ENCODE measurements around the gene SPO11. TPM values are rescaled to one million over a fixed set of nuclear protein-coding genes. Genes with fewer than 3 reads are reported as not detected.

Gene SPO11
- total and polyA plus RNA-seq, 2 donors (not counting 1 experiment from before 2014, with no cell fraction given) = not detected

- intact Hi-C loops (cut with micrococcal nuclease) = no loop called here
- TF ChIP-seq, protein P1, sequence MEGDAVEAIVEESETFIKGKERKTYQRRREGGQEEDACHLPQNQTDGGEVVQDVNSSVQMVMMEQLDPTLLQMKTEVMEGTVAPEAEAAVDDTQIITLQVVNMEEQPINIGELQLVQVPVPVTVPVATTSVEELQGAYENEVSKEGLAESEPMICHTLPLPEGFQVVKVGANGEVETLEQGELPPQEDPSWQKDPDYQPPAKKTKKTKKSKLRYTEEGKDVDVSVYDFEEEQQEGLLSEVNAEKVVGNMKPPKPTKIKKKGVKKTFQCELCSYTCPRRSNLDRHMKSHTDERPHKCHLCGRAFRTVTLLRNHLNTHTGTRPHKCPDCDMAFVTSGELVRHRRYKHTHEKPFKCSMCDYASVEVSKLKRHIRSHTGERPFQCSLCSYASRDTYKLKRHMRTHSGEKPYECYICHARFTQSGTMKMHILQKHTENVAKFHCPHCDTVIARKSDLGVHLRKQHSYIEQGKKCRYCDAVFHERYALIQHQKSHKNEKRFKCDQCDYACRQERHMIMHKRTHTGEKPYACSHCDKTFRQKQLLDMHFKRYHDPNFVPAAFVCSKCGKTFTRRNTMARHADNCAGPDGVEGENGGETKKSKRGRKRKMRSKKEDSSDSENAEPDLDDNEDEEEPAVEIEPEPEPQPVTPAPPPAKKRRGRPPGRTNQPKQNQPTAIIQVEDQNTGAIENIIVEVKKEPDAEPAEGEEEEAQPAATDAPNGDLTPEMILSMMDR (IDR thresholded peaks at IDR 0.05) = no peak
- Histone ChIP-seq H3K4me3 (ENCODE audit: control extremely low read depth in 1 of 5, extremely low read depth in 1 of 5, insufficient read depth in 1 of 5, low read depth in 2 of 5, low read length in 4 of 5) (no peak overlapping the region), H3K27me3 (replicated peaks in 1 of 4; ENCODE audit: control extremely low read depth in 1 of 4, control insufficient read depth in 3 of 4, insufficient read depth in 4 of 4, low read length in 3 of 4) (peaks cover 0 to 10% (median 2%) of the 10 kb centered on the region in 4 experiments), H3K27ac (ENCODE audit: low read length in 2 of 2) (no peak overlapping the region), H4K20me1 (ENCODE audit: control insufficient read depth, insufficient read depth, low read length, poor library complexity, severe bottlenecking) (no peaks in the 10 kb centered on the region), H3K4me2 (replicated peaks; ENCODE audit: low read depth, low read length, poor library complexity, severe bottlenecking) (no peak overlapping the region), H3K9me3 (ENCODE audit: control extremely low read depth in 1 of 3, control insufficient read depth in 2 of 3, insufficient read depth in 1 of 3, low read length in 2 of 3) (no peaks in the 10 kb centered on the region), H2AFZ (ENCODE audit: insufficient read depth, low read depth, low read length, poor library complexity, severe bottlenecking) (no peak overlapping the region), H3K79me2 (ENCODE audit: control insufficient read depth, insufficient read depth, low read length) (no peaks in the 10 kb centered on the region), H3K36me3 (replicated peaks in 1 of 2; ENCODE audit: control extremely low read depth in 1 of 2, control insufficient read depth in 1 of 2, extremely low read depth in 1 of 2, insufficient read depth in 2 of 2, low read length in 1 of 2) (no peaks in the 10 kb centered on the region), H3K4me1 (ENCODE audit: control insufficient read depth in 2 of 2, insufficient read depth in 2 of 2, low read length in 2 of 2) (no peaks in the 10 kb centered on the region), H3K9ac (ENCODE audit: low read length) (no peak overlapping the region)
- DNase-seq (no peak), ATAC-seq (ENCODE audit: low read depth) (no peak)
- H3K9me3 Mint-ChIP-seq (ENCODE audit: insufficient read depth) = no peaks in the 10 kb centered on the region
- no peak overlapping the region for H3K27ac Mint-ChIP-seq
- H3K4me1 Mint-ChIP-seq = no peaks in the 10 kb centered on the region
- ChIA-PET POLR2A (no interaction called here), CTCF (no interaction called here)
- peaks cover 21% of the 10 kb centered on the region for H3K27me3 Mint-ChIP-seq
- WGBS (ENCODE audit: insufficient coverage) = 88% methylated on average over 3 of the region's 5 CpGs
- no peak overlapping the region for H3K4me3 Mint-ChIP-seq
Observed at GRCh38 chr20:57313951-57314350, 15.7 kb upstream of the SPO11 start.

GRCh38 chr20:57315083-57315975 is 14.3 kb upstream of the SPO11 start:
- peaks cover 29% of the 10 kb centered on the region for H3K27me3 Mint-ChIP-seq
- WGBS (ENCODE audit: insufficient coverage) = 87% methylated on average over 4 of the region's 8 CpGs
- no peak overlapping the region for H3K9ac ChIP-seq (ENCODE audit: low read length)
- no peaks in the 10 kb centered on the region for H3K4me1 Mint-ChIP-seq
- H2AFZ ChIP-seq (ENCODE audit: insufficient read depth, low read depth, low read length, poor library complexity, severe bottlenecking) = no peak overlapping the region
- H3K4me1 ChIP-seq (ENCODE audit: control insufficient read depth in 2 of 2, insufficient read depth in 2 of 2, low read length in 2 of 2) = no peaks in the 10 kb centered on the region
- peaks cover 0 to 8% (median 1%) of the 10 kb centered on the region in 4 experiments for H3K27me3 ChIP-seq (replicated peaks in 1 of 4; ENCODE audit: control extremely low read depth in 1 of 4, control insufficient read depth in 3 of 4, insufficient read depth in 4 of 4, low read length in 3 of 4)
- no peak overlapping the region for H3K4me2 ChIP-seq (replicated peaks; ENCODE audit: low read depth, low read length, poor library complexity, severe bottlenecking)
- no peaks in the 10 kb centered on the region for H3K9me3 Mint-ChIP-seq (ENCODE audit: insufficient read depth)
- H3K36me3 ChIP-seq (replicated peaks in 1 of 2; ENCODE audit: control extremely low read depth in 1 of 2, control insufficient read depth in 1 of 2, extremely low read depth in 1 of 2, insufficient read depth in 2 of 2, low read length in 1 of 2) = no peaks in the 10 kb centered on the region
- no peak overlapping the region for H3K4me3 ChIP-seq (ENCODE audit: control extremely low read depth in 1 of 5, extremely low read depth in 1 of 5, insufficient read depth in 1 of 5, low read depth in 2 of 5, low read length in 4 of 5)
- DNase-seq (no peak), ATAC-seq (ENCODE audit: low read depth) (no peak)
- no peak overlapping the region for H3K27ac ChIP-seq (ENCODE audit: low read length in 2 of 2)
- TF ChIP-seq, protein P1 (IDR thresholded peaks at IDR 0.05) = no peak
- no peak for TF ChIP-seq EZH2 (IDR thresholded peaks at IDR 0.05; ENCODE audit: borderline replicate concordance, insufficient read depth, low read depth, low read length, poor library complexity, severe bottlenecking)
- intact Hi-C loops (cut with micrococcal nuclease) = no loop called here
- no peaks in the 10 kb centered on the region for H3K9me3 ChIP-seq (ENCODE audit: control extremely low read depth in 1 of 3, control insufficient read depth in 2 of 3, insufficient read depth in 1 of 3, low read length in 2 of 3)
- POLR2A ChIA-PET = no interaction called here
- no peaks in the 10 kb centered on the region for H4K20me1 ChIP-seq (ENCODE audit: control insufficient read depth, insufficient read depth, low read length, poor library complexity, severe bottlenecking)
- no peak overlapping the region for H3K27ac Mint-ChIP-seq
- no peak overlapping the region for H3K4me3 Mint-ChIP-seq
- H3K79me2 ChIP-seq (ENCODE audit: control insufficient read depth, insufficient read depth, low read length) = no peaks in the 10 kb centered on the region
- CTCF ChIA-PET = no interaction called here
